RCC 7860 (cell line): ENCODE data around the gene BTN2A1.
"Not testable (repeated sequence)": the region's sequence is repeated elsewhere in the genome, so short reads cannot be mapped to it uniquely, and the experiment has no call there.

ENCODE experiments used
- DNase-seq: peaks from one replicate; pipeline ENCODE4 v3.0.0-alpha.2; 2015; ENCODE audit warnings: low spot score
- FAIRE-seq: peaks from 2 replicates; lab custom pipeline; 2012; peaks lifted over from hg19 to GRCh38; lab: Jason Lieb, UNC

BTN2A1 gene

GRCh38 chr6:26431258-26432172 is 26.2 kb upstream of the BTN2A1 start:
- no peak for FAIRE-seq

GRCh38 chr6:26432627-26433201 is 25.0 kb upstream of the BTN2A1 start:
- FAIRE-seq (no peak), DNase-seq (no peak)

More at GRCh38 chr6:26431258-26432172, 26.2 kb upstream of the BTN2A1 start:
- DNase-seq: no peak

- FAIRE-seq, DNase-seq: not testable (repeated sequence)
Observed at GRCh38 chr6:26433680-26434079, 24.1 kb upstream of the BTN2A1 start.

GRCh38 chr6:26436018-26436417 is 21.7 kb upstream of the BTN2A1 start:
- FAIRE-seq (no peak), DNase-seq (no peak)

- no peak for FAIRE-seq
- DNase-seq: no peak
Observed at GRCh38 chr6:26437550-26437949, 20.2 kb upstream of the BTN2A1 start.

- DNase-seq: no peak
- FAIRE-seq: no peak
Observed at GRCh38 chr6:26438000-26438399, 19.8 kb upstream of the BTN2A1 start.

- FAIRE-seq (no peak), DNase-seq (no peak)
Observed at GRCh38 chr6:26439151-26440125, 18.3 kb upstream of the BTN2A1 start.

GRCh38 chr6:26440977-26441358 is 16.8 kb upstream of the BTN2A1 start:
- no peak for DNase-seq
- no peak for FAIRE-seq

- DNase-seq (no peak), FAIRE-seq (no peak)
Observed at GRCh38 chr6:26441977-26442376, 15.8 kb upstream of the BTN2A1 start.

GRCh38 chr6:26445934-26446667 is 11.7 kb upstream of the BTN2A1 start:
- FAIRE-seq (no peak), DNase-seq (no peak)

- DNase-seq (no peak), FAIRE-seq (no peak)
Observed at GRCh38 chr6:26447257-26447656, 10.5 kb upstream of the BTN2A1 start.

- no peak for FAIRE-seq
- no peak for DNase-seq
Observed at GRCh38 chr6:26450240-26450639, 7.5 kb upstream of the BTN2A1 start.

- no peak for FAIRE-seq
- DNase-seq: no peak
Observed at GRCh38 chr6:26452631-26453235, 5.0 kb upstream of the BTN2A1 start.

- FAIRE-seq (no peak), DNase-seq (no peak)
Observed at GRCh38 chr6:26454631-26455030, 3.1 kb upstream of the BTN2A1 start.

- no peak for FAIRE-seq
- no peak for DNase-seq
Observed at GRCh38 chr6:26455357-26455970, 2.3 kb upstream of the BTN2A1 start.

GRCh38 chr6:26457264-26457805 is 420 bp upstream of the BTN2A1 start:
- FAIRE-seq (no peak), DNase-seq (no peak)

GRCh38 chr6:26459023-26459810 is 1.5 kb downstream of the BTN2A1 start:
- FAIRE-seq (no peak), DNase-seq (no peak)

- not testable (repeated sequence) for FAIRE-seq, DNase-seq
Observed at GRCh38 chr6:26461353-26461752, 3.6 kb downstream of the BTN2A1 start.
